A549 treated with AZD2906 at 1 μM for 4 hours (cell line): ENCODE results near the gene BDKRB1. TPM values are rescaled to one million over a fixed set of nuclear protein-coding genes. Genes with fewer than 3 reads are reported as not detected.

ENCODE experiments used
- total RNA-seq: library from RNA; stranded (reverse); fragments of 200-300 nt; extraction: Qiagen RNA extraction; gene quantifications from 5 replicates; pipeline ENCODE4 v1.2.3, GENCODE V29; 2022

The BDKRB1 gene
- total RNA-seq = 0.25 to 0.62 TPM (median 0.34 TPM) in 5 replicates

DNA sequence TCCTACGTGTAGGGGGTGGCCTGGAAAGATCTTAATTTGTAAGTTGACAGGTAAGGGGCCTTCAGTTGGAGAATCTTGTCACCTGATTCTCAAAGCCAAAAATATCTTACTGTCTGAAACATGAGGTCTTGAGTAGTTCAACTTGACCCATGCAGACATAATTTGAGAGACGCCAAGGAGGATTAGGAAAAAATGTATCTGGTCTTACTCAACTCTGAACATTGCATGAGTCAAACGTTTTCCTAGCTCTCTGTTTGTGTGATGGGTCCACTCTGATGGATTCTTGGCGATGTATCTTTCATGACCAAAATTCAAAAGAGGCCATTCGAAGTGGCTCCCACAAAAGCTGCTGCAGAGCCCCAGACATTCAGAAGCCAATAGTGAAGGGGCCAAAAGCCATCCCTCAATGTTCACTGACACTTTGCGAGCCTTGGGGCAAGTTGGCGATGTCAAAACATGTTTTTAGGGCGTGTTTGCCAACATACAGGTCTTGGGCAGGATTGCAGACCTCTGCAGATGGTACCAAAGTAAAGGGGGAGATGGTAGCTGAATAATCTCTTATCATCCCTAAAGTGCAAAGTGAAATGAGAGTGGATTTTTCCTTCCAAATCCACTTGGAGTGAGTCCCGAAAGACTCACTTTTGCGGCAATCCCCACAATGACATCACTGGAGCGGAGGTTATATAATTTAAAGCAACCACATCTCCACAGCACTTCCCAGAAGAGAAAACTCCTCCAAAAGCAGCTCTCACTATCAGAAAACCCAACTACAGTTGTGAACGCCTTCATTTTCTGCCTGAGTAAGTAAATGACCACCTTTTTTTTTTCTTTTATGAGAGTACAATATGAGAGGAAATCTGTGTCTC is at the start of gene BDKRB1:
TSS of gene BDKRB1 (plus strand) at position 710 of the 866 bp plus-strand sequence. CDS start 7,473 bp downstream, outside the sequence.

Other genes with a start within 250 kb of the BDKRB1 start
- gene C14orf132, start 216.8 kb upstream of the BDKRB1 start, total RNA-seq = 6.0 to 7.2 TPM (median 6.8 TPM) in 5 replicates
- gene BDKRB2, start 51.4 kb upstream of the BDKRB1 start, total RNA-seq = 0.82 to 1.0 TPM (median 0.88 TPM) in 5 replicates
- 5.8 to 10.0 TPM (median 7.4 TPM) in 5 replicates for gene ATG2B, start 107.1 kb downstream of the BDKRB1 start, total RNA-seq
- 18.3 to 24.4 TPM (median 21.2 TPM) in 5 replicates for gene GSKIP, start 107.3 kb downstream of the BDKRB1 start, total RNA-seq
- 1.7 to 2.8 TPM (median 2.6 TPM) in 5 replicates for gene AK7, start 135.9 kb downstream of the BDKRB1 start, total RNA-seq
- 73.2 to 83.8 TPM (median 81.2 TPM) in 5 replicates for gene PAPOLA, start 246.2 kb downstream of the BDKRB1 start, total RNA-seq